GM21576 (cell line): Measurements from ENCODE around the gene DHX35.
"Not testable (repeated sequence)": the region's sequence is repeated elsewhere in the genome, so short reads cannot be mapped to it uniquely, and the experiment has no call there.

ENCODE experiments used
- ATAC-seq: cut with Tn5 transposase; IDR thresholded peaks from one replicate; pipeline ENCODE4 v1.9.1; 2021; ENCODE audit warnings: mild to moderate bottlenecking, moderate library complexity; ENCODE audit not compliant: unreplicated experiment

The DHX35 gene

GRCh38 chr20:38939686-38940085 lies 22.5 kb upstream of the DHX35 start:
- no peak for ATAC-seq

- ATAC-seq = no peak
These were observed 21.5 kb upstream of the DHX35 start for GRCh38 chr20:38940644-38941043.

GRCh38 chr20:38941726-38942389 lies 20.3 kb upstream of the DHX35 start:
- no peak for ATAC-seq

GRCh38 chr20:38945012-38945411 lies 17.1 kb upstream of the DHX35 start:
- ATAC-seq = no peak

GRCh38 chr20:38946836-38947235 lies 15.3 kb upstream of the DHX35 start:
- ATAC-seq = no peak

GRCh38 chr20:38947931-38948362 lies 14.2 kb upstream of the DHX35 start:
- no peak for ATAC-seq

- no peak for ATAC-seq
These were observed 11.9 kb upstream of the DHX35 start for GRCh38 chr20:38950254-38950653.

- no peak for ATAC-seq
These were observed 10.5 kb upstream of the DHX35 start for GRCh38 chr20:38951611-38952010.

- no peak for ATAC-seq
These were observed 10.0 kb upstream of the DHX35 start for GRCh38 chr20:38952153-38952552.

- ATAC-seq = no peak
These were observed 8.4 kb upstream of the DHX35 start for GRCh38 chr20:38953630-38954340.

- no peak for ATAC-seq
These were observed 4.8 kb upstream of the DHX35 start for GRCh38 chr20:38957235-38957876.

- no peak for ATAC-seq
These were observed 4.1 kb upstream of the DHX35 start for GRCh38 chr20:38957915-38958485.

GRCh38 chr20:38960187-38960687 lies 1.9 kb upstream of the DHX35 start:
- not testable (repeated sequence) for ATAC-seq

- ATAC-seq = no peak
These were observed 557 bp upstream of the DHX35 start for GRCh38 chr20:38961530-38962043.

GRCh38 chr20:38962928-38963401 lies 821 bp downstream of the DHX35 start:
- ATAC-seq = no peak

- ATAC-seq = no peak
These were observed 1.6 kb downstream of the DHX35 start for GRCh38 chr20:38963745-38964144.

- ATAC-seq = no peak
These were observed 3.1 kb downstream of the DHX35 start for GRCh38 chr20:38965264-38965663.

GRCh38 chr20:38968090-38968489 lies 5.9 kb downstream of the DHX35 start:
- ATAC-seq = no peak

- ATAC-seq = no peak
These were observed 7.6 kb downstream of the DHX35 start for GRCh38 chr20:38969708-38970107.

GRCh38 chr20:38970302-38970701 lies 8.2 kb downstream of the DHX35 start:
- ATAC-seq = no peak

- no peak for ATAC-seq
These were observed 11.0 kb downstream of the DHX35 start for GRCh38 chr20:38973107-38973506.
